Fibroblast of mammary gland (primary cell): ENCODE measurements around the gene FOSB.

Experiments used
- DNase-seq: peaks from one replicate; pipeline ENCODE4 v3.0.0-alpha.2; 2010; ENCODE audit warnings: low read depth
- H3K4me3 ChIP-seq: 2 replicates; pipeline ENCODE4 v1.5.1; 2011; ENCODE audit warnings: low read depth, mild to moderate bottlenecking, low read length, moderate library complexity; ENCODE audit not compliant: control insufficient read depth
- CTCF ChIP-seq: conservative IDR thresholded peaks from 2 replicates; pipeline ENCODE4 v1.5.1; 2011; ENCODE audit warnings: low read depth, low read length, inconsistent platforms; ENCODE audit not compliant: control insufficient read depth, insufficient read depth

Gene FOSB

GRCh38 chr19:45511074-45511473 lies 43.3 kb downstream of the FOSB start:
- no peak for DNase-seq
- H3K4me3 ChIP-seq, result no peak overlapping the region
- TF ChIP-seq CTCF, result no peak

GRCh38 chr19:45512881-45513483 lies 45.2 kb downstream of the FOSB start:
- DNase-seq, result no peak
- TF ChIP-seq CTCF, result no peak
- no peak overlapping the region for H3K4me3 ChIP-seq

GRCh38 chr19:45514376-45515051 lies 46.7 kb downstream of the FOSB start:
- no peak for DNase-seq
- H3K4me3 ChIP-seq, result no peak overlapping the region
- TF ChIP-seq CTCF, result no peak

GRCh38 chr19:45515081-45515624 lies 47.4 kb downstream of the FOSB start:
- H3K4me3 ChIP-seq, result no peak overlapping the region
- DNase-seq, result no peak
- no peak for TF ChIP-seq CTCF

- H3K4me3 ChIP-seq, result no peak overlapping the region
- no peak for TF ChIP-seq CTCF
- no peak for DNase-seq
These were observed 48.1 kb downstream of the FOSB start for GRCh38 chr19:45515807-45516401.

GRCh38 chr19:45517238-45517637 lies 49.4 kb downstream of the FOSB start:
- no peak for DNase-seq
- TF ChIP-seq CTCF, result no peak
- no peak overlapping the region for H3K4me3 ChIP-seq
